HG02943 (cell line): ENCODE data around the gene TSC2.
"Not testable (repeated sequence)": the region's sequence is repeated elsewhere in the genome, so short reads cannot be mapped to it uniquely, and the experiment has no call there.

ENCODE experiments used
- ATAC-seq: cut with Tn5 transposase; IDR thresholded peaks from one replicate; pipeline ENCODE4 v1.9.1; 2021; ENCODE audit warnings: mild to moderate bottlenecking, low read depth, moderate library complexity; ENCODE audit not compliant: unreplicated experiment

Gene TSC2

DNA sequence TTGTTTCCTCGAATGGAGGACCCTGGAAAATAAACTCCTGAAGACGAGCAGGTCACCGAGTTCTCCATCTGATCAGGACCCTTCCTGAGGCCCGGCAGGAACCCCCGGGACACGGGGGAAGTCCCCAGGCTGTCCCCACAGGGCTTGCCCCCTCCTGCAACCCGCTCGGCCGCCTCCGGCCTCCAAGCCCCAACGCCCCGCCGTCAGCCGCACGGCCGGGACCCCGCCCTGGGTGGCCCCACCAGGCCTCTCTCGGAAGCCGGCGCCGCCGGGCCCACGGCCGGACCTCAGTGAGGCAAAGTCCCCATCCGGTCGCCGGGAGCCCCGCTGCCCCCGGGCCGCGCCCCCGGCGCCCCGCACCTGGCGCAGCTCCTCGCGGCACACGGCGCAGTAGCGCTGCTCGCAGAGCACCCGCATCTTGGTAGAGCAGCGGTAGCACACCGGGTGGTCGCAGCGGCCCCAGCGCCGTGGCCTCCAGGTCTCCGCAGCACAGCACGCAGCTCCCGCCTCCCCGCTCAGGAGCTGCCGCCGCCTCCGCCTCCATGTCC lies 38.5 kb upstream of the TSC2 start:
- peak; percentile 32 for ATAC-seq

DNA sequence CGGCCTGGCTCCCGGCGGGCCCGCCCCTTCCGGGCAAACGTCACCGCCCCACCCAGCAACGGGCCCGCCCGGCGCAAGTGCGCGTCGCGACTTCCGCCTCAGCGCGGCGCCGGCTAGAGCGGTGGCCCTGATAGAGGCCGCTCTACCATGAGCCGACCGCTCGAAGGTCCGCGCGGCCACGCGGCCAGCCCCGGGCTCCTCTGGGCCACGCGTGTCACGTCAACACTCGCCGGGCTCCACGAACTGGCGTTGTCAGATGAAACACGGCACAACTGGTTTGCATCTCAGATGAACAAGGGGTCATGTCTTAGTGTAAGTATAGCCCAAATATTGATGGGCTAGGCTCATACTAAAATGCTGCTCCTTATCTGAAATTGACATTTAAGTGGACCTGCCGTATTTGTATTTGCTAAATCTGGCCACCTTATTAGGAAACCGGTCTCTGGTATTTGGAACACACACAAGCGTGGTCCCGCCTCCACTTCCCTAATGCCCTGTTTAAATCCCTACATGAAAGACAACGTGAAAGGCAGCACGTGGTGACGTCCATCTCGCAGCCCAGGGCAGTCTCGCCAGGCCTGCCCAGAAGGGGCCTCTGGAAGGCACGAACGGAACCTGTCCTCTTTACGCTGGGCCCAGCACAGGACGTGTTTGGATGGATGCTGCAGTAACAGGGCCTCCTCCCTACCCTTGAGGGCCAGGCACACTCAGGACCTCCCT lies 37.8 kb upstream of the TSC2 start, which contains the start of gene ZNF598:
Gene ZNF598 (minus strand): TSS at position 31 of the 720 bp plus-strand sequence.
- ATAC-seq: peak; percentile 78

DNA sequence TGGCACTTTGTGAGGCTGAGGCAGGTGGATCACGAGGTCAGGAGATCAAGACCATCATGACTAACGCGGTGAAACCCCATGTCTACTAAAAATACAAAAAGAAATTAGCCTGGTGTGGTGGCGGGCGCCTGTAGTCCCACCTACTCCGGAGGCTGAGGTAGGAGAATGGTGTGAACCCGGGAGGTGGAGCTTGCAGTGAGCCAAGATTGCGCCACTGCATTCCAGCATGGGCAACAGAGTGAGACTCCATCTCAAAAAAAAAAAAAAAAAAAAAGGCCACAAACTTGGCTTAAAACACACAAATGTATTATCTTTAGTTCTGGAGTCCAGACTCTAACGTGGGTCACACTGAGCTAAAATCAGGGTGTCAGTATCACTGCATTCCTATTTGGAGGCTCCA lies 36.1 kb upstream of the TSC2 start:
- not testable (repeated sequence) for ATAC-seq

DNA sequence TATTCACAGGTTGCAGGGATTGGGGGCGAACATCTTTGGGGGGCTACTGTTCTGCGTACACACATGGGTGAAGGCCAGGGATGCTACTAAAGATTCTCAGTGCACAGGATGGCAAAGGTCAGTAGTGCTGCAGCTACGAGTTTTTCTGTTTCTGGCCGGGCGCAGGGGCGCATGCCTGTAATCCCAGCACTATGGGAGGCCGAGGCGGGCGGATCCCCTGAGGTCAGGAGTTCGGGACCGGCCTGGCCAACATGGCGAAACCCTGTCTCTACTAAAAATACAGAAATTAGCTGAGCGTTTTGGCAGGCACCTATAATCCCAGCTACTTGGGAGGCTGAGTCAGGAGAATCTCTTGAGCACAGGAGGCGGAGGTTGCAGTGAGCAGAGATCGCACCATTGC lies 34.3 kb upstream of the TSC2 start:
- ATAC-seq: no peak

DNA sequence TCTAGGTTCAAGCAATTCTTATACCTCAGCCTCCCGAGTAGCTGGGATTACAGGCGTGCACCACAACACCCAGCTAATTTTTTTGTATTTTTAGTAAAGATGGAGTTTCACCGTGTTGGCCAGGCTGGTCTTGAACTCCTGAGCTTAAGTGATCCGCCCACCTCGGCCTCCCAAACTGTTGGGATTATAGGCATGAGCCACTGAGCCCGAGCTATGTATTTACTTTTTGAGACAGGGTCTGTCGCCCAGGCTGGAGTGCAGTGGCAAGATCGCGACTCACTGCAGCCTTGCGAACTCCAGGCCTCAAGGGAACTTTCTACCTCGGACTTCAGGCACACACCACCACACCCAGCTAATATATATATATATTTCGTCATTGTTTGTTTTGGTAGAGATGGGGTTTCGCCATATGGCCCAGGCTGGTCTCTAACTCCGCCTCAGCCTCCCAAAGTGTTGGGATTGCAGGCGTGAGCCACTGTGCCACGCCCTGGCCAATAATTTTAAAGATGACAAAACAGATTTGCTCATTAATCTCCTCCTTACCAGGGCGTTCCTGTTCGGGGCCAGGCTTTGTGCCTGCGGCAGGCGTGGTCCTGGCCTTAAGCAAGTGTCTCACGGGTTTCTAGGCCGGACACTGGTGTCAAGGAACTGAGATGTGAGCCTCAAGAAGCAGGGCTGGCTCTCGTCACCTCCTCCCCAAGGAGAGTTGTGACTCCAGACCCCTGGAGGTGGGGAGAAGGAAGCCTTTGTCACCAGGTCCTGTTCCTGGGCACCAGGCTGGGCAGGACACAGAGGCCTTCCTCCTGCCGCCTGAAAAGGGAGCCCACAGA lies 32.5 kb upstream of the TSC2 start:
- no peak for ATAC-seq

DNA sequence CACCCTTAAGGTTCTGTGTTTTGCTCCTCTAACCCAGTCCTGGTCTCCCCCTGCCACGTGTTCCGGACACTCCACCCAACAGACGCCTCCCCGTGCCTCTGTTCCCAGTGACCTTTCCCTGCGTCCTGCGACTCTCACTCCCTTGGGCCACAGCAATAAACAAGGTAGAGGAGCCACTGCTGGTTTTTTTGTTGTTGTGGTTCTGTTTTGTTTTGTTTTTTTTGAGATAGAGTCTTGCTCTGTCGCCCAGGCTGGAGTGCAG lies 31.9 kb upstream of the TSC2 start:
- ATAC-seq: no peak

DNA sequence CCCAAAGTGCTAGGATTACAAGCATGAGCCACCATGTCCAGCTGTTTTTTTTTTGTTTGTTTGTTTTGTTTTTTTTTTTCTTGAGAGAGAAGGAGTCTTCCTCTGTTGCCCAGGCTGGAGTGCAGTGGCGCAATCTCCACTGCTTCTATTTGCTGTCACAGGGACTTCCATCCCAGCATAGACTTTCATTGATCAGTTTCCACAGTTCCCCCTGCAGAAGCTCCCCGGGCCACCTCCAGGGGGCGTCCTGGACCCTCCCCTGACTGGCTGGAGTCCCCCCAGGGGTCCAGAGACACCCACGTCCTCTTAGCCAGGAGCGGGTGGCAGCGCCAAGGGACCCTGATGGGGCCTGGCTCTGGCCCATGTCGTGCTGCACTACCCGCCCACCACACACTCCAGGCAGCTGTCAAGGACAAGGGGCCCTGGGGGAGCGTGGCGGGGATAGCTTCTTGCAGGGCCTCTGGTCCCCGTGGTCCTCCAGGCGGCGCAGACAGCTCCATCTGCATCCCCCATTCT lies 31.3 kb upstream of the TSC2 start:
- ATAC-seq: no peak

DNA sequence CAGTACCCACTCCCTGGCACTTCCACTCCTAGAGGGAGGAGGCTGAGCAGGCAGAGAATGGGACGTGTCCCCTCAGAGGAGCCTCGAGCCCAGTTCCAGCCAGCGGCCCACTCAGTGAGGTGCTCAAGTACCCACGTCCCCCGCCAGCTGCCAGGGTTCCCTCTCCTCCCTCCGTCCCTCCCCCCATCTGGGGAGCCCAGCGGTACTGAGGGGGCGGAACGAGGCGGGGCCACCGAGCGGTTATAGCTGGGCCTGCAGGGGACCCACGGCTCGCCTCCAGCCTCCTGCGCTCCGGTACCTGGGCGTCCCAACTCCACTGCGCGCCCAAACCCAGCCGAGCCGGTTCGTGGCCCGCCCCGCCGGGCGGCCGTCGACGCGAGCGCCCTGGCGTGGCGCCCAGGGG lies 28.3 kb upstream of the TSC2 start, which contains the start of gene NPW:
Gene NPW (plus strand): TSS at position 268 of the 403 bp plus-strand sequence.
- ATAC-seq: no peak

DNA sequence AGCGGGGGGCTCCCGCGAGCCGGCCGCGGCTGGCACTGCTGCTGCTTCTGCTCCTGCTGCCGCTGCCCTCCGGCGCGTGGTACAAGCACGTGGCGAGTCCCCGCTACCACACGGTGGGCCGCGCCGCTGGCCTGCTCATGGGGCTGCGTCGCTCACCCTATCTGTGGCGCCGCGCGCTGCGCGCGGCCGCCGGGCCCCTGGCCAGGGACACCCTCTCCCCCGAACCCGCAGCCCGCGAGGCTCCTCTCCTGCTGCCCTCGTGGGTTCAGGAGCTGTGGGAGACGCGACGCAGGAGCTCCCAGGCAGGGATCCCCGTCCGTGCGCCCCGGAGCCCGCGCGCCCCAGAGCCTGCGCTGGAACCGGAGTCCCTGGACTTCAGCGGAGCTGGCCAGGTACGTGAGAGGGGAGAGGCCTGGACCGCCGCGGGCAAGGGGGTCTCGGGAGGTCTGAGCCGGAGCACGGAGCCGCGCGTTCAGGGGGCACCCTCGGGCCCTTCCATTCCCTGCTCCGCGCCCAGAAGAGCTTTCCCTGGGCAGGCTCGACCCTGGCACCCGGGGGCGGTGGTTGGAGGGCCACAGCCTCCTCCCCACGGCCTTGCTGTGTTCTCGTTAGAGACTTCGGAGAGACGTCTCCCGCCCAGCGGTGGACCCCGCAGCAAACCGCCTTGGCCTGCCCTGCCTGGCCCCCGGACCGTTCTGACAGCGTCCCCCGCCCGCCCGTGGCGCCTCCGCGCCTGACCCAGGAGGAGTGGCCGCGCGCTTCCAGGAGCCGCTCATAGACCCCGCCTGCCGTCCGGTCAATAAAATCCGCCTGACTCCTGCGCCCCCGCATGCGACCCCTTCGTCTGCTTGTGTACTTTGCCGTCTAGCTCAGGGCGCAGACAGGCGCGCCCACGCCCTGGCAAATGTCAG lies 27.6 kb upstream of the TSC2 start:
- ATAC-seq: no peak

DNA sequence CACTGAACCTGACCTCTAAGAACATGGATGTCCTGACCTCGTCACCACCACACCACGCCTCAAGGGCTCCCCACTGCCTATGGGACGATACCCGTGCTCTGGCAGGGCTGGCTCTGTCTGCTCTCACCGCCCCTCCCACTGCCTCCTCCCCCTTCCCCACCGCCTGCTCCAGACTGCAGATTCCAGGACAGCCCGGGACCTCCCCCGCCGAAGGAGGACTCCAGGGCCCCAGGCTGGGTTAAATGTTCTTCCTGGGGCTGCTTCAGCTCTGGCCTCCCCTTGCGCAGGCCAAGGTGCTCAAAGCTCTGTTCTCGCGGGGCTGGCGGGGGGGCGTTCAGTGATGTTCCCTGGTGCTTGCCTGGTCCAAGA lies 25.1 kb upstream of the TSC2 start:
- no peak for ATAC-seq

DNA sequence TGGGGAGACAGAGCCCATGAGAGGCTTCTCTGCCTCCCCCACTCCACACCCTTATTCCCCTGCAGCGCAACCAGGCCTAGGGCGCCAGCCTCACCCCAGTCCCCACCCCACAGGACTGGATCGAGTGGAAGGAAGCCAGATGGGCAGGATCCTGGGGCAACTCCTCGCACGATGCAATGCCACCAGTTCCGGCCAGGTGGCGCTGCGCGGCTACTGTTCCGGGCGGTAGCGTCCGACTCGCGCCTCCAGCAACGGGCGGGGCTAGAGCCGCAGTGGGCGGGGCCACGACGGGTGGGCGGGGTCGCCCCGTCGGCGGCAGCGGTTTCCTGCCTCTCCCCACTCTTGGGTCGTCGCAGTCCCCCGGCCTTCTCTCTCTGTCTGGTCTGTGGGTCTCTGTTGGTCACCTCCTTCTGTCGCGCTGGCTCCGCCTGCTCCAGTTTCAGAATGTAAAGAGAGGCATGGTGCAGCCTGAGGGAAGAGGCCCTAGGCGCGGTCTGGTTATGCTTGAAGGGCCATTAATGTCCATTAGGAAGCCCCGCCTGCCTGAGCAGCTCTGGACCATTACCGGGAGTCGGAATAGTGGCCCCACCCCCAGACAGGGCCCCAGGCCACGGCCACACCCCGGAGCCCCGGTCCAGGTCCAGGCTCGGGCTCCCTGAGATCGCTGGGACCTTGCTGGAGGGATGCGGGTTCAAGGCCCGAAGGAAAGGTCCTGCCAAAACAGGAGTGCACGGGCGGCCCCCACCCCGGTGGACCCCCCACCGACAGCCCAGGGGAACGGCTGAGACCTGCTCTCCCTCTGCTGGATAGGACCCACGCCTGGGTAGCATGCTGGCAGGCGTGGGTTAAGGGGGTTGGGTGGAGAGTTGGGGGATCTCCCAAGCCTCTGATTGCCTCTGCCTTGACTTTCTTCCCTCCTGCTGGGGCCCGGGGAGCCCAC lies 24.4 kb upstream of the TSC2 start:
- peak; percentile 69 for ATAC-seq

DNA sequence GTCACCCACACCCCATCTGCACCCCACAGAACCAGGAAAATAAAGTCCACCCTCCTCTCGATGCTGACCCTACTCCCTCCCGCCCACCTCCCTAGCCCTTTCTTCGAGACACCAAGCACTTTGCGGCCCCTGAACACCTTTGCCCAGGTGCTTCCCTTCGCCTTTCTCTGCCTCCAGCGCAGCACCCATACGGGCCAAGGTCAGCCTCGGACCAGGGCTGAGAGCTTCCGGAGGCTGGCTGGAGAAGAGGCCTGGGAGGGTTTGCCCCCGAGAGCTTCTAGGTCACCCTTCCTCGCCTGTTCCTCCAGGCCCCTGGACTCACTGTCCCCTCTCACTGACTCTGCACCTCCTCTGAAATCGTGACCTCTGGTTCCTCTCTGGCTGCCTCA lies 23.8 kb upstream of the TSC2 start:
- ATAC-seq: no peak

DNA sequence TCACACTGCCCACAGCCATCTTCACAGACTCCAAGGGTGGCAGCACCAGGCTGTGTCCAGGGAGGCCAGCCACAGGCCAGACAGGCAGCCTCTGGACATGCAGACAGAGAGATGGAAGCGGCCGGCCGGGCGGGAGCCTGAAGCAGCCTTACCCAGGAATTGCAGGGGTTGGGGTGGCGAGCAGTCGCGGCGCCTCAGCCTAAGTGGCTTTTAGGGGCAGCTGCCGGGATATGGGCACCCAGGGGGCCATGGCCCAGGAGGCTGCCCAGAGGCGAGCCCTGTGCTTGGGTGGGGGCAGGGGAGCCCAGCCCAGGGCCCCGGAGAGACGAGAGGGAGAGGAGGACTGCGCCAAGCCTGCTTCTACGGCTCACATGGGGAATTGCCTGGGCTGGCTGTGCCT lies 22.5 kb upstream of the TSC2 start:
- ATAC-seq: no peak

DNA sequence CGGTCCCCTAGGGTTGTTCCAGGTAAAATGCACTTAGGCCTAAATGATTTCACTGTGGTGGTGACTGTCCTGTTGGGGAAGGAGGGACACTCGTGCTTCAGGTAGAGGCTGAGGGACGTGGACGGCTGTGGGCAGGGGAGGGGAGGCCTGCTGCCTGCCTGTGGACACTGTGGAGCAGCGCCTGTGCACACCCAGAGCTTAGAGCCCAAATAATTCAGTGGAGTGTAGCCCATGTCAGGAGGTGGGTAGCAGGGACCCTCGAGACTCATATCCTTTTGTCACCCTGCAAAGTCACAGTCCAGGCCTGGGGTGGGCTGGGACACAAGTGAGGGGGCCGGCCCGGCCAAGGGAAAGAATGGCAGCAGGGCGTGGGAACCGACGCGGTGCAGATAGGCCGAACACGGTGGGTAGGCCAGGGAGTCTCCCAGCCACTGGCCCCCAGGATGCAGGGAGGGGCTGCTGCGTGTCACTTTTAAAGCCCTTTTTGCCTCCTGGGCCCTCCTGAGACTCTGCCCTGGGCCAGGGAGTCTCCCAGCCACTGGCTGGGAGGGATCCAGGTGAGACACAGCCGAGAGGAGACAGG lies 21.8 kb upstream of the TSC2 start:
- no peak for ATAC-seq

DNA sequence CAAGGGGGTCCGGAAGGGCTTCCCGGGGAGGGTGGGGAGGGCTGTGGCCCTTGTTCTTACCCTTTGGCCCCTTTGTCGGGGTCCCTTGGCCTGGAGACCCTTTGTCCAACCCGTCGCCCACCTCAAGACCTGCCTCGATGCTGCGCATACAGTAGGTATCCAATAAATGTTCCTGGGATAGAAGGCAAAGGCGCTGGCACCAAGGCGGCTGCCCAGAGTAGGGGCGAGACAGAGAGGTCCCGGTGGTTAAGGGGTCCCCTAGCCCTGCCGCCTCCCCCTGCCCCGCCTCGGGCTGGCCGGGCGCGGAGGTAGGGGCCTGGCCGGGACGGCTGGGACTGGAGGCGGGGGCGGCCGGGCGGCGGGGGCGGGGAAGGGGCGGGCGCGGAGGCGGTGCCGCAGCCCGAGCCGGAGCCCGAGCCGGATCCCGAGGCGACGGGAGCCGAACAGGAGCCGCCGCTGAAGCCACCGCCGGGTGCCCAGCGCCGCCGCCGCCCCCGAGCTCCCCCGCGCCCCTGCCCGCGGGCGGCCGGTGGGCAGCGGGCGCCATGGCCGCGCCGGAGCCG lies 21.2 kb upstream of the TSC2 start, which contains the start of gene NHERF2:
Gene NHERF2 (plus strand): TSS at position 442 of the 563 bp plus-strand sequence. CDS start 104 bp downstream, at position 546.
- ATAC-seq: no peak

DNA sequence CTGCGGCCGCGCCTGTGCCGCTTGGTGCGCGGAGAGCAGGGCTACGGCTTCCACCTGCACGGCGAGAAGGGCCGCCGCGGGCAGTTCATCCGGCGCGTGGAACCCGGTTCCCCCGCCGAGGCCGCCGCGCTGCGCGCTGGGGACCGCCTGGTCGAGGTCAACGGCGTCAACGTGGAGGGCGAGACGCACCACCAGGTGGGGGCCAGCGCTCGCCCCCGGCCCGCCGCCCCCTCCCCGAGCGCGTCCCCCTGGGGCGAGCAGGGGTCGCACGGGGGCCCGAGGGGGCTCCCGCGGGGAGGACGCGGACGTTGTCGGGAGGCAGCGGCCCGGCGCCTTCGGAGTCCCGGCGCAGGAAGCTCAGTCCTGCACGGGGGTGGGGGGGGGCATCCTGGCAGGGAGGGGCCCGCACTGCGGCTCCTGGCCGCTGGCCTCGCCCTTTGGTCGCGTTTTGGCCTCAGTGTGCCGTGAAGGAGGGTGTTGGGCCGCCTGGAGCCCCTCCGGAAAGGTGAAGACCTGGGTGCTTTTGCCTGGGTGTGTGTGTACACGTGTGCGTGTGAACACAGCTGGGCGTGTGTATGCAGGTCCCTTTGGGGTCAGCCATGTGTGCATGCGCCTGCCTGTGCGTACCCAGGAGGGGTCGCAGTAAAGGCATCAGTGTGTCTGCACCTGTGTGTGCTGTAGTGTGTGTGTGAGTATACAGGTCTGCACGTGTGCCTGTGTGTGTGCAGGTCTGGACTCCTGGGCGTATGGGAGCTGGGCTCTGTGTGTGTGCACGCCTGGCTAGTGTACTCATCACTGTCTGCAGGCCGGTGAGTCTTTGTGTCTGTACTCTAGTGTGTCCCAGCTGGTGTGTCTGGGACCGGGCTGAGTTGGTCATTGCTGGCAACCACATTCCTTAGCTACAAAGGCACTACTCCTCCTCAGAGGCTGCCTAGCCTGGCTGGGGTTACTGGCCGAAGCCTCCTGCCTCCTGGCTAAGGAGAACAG lies 20.5 kb upstream of the TSC2 start:
- ATAC-seq: no peak

DNA sequence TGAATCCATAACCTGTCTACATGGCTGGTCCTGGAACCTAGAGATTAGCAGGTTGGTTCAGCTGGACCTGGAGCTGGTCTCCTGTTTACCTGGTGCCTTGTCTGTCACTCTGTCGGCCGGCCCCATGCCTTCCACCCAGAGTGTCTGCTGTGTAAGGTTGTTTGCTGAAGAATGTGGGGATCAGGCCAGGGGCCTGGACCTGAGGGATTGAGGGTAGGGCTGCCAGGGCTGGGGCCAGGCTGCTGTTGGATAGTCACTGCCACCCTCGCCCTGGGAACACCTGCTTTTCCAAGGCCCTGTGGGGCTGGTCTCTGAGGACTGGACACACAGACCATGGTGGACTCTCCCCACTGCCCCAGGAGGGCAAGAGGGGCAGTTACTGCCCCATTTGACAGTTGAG lies 19.6 kb upstream of the TSC2 start:
- no peak for ATAC-seq
